GM18520 (cell line): ENCODE measurements around the gene SOS1.
"Not testable (repeated sequence)": the region's sequence is repeated elsewhere in the genome, so short reads cannot be mapped to it uniquely, and the experiment has no call there.

Experiments used
- ATAC-seq: cut with Tn5 transposase; IDR thresholded peaks from one replicate; pipeline ENCODE4 v1.9.1; 2021; ENCODE audit not compliant: unreplicated experiment

Gene SOS1

DNA sequence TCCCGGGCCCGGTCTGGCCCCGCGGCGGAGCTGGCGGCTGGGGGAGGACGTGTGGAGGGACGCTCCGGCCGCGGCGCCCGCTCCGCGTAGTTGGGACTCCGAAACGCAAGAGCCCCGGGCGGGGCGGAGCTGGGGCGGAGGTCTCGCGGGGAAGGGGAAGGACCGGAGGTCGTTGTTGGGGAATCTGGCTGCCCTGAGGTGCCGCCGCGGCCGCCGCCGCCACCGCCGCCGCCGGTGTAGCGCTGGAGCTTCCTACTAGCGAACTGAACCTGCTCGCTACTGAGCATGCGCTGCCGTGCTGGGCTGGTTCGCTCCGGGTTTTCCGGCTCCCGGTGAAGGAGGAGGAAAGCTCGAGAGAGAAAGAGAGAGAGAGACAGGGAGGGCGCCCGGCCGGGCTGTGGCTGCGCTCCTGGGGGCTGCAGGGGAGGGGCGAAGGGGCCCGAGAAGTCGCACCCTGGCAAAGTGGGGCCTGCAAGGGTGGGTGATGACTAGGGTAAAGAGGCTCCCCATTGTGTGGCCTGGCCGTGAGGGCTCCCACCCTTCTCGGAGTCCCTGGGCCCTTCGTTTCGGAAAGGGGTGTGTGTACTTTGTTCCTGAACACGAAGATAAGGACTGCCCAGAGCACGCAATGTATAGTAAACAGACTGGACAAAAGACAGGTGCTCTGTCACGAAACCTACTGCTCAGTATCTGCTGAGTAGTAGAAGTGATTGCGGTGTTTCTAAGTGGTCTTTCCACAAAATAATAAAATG is at the start of gene SOS1:
Gene SOS1 (minus strand): TSS at position 281 of the 752 bp plus-strand sequence. CDS start 629 bp downstream, outside the sequence.
- ATAC-seq, result peak; percentile 33

DNA sequence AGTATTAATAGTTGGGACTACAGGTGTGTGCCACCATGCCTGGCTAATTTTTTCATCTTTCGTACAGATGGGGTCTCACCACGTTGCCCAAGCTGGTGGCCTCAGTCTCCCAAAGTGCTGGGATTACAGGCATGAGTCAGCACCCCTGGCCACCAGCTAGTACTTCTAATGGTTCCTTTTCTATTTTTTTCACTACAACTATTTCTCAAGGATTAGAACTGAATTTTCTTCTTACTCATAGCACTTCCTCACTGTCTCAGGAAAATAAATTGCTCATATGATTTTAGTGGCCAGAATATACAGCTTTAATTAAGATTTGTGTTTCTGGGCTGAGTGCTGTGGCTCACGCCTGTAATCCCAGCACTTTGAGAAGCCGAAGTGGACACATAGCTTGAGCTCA is 43.2 kb upstream of the SOS1 start:
- ATAC-seq, result no peak

DNA sequence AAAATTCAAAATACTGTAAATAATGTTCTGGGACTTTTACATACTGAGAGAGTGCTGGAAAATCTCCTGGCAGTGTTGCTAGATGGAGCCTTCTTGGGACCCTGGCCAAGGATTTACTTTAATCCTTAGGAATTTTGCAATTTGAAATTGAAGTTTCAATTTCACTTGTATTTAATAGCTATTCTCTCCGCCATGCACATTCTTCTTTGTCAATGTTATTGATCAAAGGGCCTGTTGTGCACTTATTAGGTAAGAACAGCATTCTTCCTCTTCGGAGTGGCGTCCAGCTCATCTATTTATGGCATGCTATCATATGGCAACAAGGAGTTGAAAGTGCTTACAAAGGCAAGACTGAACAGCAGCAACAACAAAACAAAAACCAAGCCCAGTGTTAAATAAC is 40.1 kb upstream of the SOS1 start:
- ATAC-seq, result no peak

DNA sequence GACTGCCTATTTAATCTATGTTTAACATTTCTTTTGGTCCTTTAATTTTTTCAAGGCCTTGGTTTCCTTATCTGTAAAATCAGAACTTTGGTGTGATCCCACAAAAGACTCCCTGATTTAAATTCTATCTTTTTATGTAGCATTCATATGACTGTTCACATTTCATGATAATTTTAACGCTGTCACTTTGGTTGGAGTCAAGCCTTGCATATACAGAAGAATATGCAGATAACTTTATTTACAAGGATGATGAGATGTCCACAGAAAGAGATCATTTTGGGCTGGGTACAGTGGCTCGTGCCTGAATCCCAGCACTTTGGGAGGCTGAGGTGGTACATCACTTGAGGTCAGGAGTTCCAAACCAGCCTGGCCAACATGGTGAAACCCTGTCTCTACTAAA is 38.4 kb upstream of the SOS1 start:
- no peak for ATAC-seq

DNA sequence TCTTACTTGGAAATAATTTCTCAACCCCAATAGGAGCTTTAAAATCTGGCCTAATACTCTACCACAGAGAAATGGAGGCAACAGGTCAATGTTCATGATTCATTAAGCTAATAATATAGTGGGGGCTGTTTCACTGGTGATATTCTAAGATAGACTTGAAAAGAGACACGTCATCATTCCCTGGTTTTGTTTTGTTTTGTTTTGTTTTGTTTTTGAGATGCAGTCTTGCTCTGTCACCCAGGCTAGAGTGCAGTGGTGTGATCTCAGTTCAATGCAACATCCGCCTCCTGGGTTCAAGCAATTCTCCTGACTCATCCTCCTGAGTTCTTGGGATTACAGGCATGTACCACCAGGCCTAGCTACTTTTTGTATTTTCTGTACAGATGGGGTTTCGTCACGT is 37.5 kb upstream of the SOS1 start:
- no peak for ATAC-seq

DNA sequence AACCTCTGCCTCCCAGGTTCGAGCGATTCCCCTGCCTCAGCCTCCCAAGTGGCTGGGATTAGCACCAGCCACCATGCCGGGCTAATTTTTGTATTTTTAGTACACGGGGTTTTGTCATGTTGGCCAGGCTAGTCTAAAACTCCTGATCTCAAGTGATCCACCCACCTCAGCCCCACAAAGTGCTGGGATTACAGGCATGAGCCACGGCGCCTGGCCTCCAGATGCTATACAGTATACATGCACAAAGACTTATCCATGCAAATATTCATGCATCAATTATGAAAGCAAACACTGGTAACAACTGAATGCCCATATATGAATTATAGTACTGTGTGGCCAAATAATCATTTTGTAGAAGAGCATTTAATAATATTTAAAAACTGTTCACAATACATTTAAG is 36.0 kb upstream of the SOS1 start:
- ATAC-seq, result no peak

DNA sequence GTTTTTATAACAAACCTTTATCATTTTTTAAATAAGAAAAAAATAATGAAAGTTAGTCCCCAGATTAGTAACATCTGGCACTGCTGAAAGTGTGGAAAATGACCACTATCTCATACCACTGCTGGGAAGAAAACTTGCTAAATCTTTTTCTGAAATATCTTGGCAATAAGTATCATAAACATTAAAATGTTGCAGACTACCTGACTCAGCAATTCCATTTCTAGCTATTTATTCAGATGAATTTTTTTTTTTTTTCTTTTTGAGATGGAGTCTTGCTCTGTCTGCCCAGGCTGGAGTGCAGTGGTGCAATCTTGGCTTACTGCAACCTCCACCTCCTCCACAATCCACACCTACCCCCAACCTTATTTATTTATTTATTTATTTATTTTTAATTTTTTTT is 35.3 kb upstream of the SOS1 start:
- ATAC-seq, result no peak

DNA sequence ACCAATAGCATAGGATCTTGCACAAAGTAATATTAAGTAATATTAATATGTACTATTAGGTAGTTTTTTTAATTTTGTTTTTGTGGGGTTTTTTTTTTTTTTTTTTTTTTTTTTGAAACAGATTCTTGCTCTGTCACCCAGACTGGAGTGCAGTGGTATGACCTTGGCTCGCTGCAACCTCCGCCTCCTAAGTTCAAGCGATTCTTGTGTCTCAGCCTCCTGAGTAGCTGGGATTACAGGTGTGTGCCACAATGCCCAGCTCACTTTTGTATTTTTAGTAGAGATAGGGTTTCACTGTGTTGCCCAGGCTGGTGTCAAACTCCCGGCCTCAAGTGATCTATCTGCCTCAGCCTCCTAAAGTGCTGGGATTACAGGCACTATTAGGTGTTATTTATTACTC is 34.7 kb upstream of the SOS1 start:
- not testable (repeated sequence) for ATAC-seq

DNA sequence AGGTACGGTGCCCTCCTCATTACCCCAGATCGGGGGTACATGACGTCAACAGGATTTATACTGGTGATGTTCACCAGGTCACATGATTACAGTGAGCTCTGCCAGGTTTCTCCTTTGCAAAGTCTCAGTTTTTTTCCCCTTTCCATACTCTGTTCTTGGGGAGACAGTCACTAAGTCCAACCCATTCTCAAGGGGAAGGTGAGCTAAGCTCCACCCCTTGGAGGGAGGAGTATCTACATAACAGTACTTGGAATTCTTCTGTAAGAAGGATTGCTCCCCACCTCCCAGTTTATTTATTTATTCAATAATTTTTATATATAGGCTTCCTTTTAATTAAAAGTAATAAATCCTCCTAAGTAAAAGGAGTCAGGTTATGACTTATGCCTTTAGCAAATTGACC is 34.1 kb upstream of the SOS1 start:
- ATAC-seq, result no peak

DNA sequence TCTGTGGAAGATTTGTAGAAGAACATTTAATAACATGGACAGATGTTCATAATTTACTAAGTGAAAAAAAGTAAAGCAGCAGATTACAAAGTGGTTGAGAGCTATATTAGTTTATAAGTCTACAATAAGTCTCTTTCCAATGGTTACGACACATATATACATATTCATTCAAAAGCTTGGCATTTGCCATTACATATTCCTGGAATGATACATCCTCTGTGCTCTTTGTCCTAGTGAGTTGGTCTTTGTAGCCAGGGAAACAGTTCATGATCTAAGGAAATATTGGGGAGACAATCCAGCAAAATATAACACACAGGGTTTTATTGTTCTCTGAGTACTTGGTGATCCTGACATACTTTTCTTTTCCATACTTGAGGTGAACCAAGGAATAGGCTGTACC is 32.5 kb upstream of the SOS1 start:
- ATAC-seq, result no peak

DNA sequence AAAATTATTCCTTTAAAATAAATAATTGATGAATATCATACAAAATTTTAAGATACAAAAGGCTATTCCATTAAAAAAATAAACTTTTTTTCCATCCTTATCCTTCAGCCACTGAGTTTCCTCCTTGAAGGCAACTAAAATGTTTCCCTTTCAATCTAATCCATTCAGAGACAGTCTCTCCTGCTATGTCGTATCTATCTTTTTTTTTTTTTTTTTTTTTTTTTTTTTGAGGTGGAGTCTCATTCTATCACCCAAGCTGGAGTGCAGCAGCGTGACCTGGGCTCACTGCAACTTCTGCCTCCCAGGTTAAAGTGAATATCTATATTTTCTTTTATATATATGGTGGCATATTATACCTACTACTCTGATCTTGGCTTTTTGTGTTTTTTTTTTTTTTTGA is 31.7 kb upstream of the SOS1 start:
- no peak for ATAC-seq

DNA sequence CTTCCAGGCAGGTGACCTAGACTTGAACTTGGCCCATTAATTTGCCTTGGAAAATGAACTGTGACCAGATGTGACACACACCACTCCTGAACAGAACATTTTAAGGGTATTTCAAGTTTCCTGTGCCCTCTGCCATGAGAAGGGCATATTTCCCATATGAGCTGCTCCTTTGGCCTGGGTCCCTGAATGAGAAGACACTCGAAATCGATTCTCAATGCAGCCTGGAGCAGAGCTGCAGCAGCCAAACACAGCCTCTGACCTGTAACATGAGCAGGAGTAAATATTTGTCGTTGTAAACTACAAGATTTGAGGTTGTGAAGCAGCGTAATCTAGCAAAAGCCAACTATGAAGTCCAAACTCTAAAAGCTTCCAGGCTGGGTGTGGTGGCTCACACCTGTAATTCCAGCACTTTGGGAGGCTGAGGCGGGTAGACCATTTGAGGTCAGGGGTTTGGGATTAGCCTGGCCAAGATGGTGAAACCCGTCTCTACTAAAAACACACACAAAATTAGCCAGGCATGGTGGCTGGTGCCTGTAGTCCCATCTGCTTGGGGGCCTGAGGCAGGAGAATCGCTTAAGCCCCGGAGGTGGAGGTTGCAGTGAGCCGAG is 30.1 kb upstream of the SOS1 start:
- ATAC-seq, result no peak

DNA sequence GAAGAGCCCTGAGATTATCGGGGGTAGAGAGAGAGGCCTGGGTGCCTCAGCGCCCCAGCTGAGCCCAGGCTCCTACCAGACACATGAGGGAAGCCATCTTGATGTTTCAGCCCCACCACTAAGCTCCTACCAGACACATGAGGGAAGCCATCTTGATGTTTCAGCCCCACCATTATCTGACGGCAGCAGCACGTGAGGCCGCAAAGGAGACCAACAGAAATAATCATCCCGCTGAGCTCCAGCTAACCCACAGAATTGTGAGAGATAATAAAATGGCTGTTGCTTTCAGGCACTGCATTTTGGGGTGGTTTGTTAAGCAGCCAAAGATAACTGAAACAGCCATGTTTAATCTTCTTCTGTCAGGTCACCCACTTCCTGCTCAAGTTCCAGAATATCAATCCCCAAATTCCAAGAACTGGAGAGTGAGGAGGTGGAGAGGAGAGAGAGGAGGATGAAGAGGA is 29.3 kb upstream of the SOS1 start:
- no peak for ATAC-seq

DNA sequence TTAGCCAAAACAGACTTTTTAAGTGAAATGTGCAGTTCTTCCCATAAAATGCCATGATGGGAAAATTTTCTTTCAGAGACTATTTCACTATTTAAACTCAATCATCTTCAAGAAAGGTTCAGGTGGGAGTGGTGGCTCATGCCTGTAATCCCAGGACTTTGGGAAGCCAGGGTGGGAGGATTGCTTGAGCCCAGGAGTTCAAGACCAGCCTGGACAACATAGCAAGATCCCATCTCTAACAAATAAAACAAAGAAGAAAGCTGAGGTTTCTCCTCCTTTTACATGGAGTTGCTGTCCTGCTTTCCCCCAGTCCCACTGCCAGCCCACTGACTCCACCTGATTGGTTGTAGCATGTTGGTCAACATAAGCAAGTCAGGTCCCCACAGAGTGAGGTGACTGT is 25.8 kb upstream of the SOS1 start:
- ATAC-seq, result no peak

DNA sequence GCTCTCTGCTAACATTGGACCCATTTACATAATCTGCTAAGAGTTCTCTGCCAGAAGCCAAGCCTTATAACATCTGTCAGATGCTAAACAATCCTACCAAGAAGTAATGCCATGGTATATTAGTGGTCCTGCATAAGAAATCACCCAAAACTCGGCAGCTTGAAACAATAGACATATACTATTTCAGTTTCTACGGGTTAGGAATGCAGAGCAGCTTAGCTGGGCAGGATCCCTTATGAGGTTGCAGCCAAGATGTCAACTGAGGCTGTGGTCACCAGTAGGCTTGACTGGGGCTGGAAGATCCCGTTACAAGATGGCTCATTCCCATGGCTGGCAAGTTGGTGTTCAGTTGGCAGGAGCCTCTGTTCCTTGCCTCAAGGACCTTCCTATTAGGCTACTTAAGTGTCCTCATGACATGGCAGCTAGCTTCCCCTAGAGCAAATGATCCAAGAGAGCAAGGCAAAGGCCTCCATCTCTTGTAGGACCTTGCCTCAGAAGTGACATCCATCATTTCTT is 25.1 kb upstream of the SOS1 start:
- no peak for ATAC-seq

DNA sequence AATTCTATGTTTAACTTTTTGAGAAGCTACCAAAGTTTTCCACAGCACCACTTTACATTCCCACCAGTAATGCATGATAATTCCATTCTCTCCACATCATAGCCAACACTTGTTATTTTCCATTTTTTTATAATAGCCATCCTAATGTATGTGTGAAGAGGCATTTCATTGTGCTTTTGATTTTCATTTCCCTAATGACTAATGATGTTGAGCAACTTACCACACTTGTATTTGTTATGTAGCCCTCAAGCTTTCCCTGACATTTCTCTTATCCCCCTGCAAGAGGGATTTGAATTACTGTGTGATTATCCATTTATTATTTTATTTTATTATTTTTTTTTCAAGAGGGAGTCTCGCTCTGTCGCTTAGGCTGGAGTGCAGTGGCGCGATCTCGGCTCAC is 23.6 kb upstream of the SOS1 start:
- ATAC-seq, result no peak

DNA sequence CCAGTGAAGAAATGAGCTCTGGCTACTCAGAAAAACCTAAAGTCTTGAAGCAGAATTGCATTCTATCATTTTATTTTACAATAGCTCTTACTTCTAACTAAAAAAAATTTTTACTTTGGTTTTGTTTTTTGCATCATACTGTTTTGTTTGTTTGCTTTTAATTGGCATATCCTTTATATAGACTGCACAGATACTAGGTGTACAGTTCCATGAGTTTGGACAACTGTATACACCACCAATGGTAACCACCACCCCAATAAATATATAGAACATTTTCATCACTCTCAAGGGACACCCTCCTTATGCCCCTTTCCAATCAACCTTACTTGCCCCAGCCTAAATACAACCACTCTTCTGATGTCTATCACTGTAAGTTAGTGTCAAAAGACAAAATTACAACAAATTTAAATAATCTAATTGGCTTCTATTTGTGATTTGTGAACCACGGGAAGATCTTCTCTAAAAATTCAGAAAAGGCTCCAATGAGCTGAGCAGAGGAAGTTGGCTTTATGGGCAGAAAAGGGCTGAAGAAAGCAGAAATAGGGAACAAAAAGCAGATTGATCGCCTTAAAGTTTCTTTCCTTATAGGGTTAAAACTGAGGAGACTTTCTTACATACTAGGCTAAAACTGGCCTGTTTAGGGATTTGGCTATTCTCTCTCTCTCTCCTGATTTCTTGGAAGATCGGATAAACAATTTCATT is 22.2 kb upstream of the SOS1 start:
- ATAC-seq, result no peak

DNA sequence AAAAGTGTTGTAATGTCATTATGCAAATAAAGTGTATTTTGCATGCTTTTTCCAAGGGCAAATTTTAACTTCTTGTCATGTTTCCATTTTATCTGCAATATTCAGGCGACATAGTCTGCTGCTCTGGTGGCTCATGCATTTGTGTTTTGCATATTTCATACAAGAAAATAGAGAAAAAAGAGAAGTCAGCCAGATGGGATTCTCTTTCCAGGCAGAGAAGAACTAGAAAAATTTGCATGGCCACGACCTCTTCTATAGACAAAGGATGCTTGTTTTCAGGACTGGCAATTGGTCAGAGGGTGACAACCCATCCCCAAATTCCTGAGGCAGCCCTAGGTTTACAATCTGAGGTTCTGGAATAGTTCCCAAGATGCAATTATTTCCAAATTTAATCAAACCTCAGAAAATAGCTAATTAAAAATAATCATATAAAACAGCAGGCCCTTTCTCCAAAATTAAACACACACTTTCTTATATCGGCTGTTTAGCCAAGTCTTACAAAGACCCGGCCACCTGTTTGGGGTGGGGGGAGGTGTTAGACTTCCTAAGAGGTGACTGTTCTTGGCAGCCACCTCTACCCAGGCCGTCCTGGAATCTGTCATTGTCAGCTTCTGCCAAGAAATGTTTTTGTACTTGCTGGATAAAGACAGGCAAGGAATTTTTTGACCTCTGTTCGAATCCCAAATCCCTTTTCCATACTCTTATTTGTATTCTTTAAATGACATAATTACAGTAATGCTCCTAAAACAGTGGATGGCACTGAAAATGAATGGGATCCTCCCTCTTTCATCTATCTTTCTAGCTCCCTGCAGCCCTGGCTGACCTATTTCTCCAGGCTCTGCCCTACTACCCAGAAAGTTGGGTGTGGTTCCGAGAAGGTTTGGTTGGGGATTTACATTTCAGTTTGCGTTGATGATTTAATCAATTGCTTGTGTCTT is 20.8 kb upstream of the SOS1 start:
- ATAC-seq, result no peak

DNA sequence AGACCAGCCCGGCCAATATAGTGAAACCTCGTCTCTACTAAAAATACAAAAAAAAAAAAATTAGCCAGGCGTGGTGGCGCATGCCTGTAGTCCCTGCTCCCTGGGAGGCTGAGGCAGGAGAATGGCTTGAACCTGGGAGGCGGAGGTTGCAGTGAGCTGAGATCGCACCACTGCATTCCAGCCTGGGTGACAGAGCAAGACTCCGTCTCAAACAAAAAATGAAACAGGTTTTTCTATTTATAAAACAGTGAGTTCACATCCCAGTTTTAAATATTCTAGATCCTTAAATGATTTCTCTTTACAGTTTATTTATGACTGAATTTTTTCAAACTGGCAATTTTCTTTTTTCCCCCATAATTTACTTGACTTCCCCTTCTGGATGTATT is 20.1 kb upstream of the SOS1 start:
- not testable (repeated sequence) for ATAC-seq

DNA sequence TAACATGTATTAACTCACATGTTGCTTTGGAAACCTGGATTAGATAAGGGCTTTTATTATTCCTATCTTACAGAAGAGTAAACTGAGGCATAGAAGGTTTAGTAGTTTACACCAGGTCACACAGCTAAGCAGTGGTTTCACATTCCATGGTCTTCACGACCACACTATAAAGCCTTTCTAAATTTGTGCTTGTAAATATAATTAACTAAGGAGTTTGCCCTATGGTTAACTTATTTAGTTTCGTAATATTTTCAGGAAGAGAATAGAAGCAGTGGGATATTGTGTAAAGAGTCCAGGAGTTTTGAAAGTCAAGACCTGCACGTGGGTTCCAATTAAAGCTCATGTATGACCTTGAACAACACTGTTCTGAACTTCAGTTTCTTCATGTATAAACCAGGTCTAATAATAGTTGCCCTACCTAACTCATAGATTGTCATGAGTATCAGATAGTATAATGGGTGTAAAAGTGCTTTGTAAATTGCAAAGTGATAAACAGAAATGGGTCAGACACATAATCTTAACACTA is 19.5 kb upstream of the SOS1 start:
- ATAC-seq, result no peak
